MM.1S (cell line): ENCODE results near the gene EFCAB14.

ENCODE experiments used
- CTCF ChIP-seq: fragments of 300-600 bp; sonication (generic); IDR thresholded peaks from 2 replicates; pipeline ENCODE4 v1.5.1; 2016; ENCODE audit warnings: antibody characterized with exemption, low read length, mixed read lengths
- EZH2 ChIP-seq: fragments of 300-600 bp; sonication (generic); optimal IDR thresholded peaks from 2 replicates; pipeline ENCODE3; 2017; ENCODE audit warnings: low read depth, mild to moderate bottlenecking, antibody characterized with exemption, low read length, mixed read lengths

GRCh38 chr1:46719689-46720088 is 775 bp upstream of the EFCAB14 start:
- no peak for TF ChIP-seq CTCF
- no peak for TF ChIP-seq EZH2
